Stimulated activated CD4-positive, alpha-beta T cell treated with anti-CD3 and anti-CD28 coated beads, Interleukin-15, amount 100 ng/mL, for 24 hours (primary cell): ENCODE measurements around the gene XCL2.
A peak's percentile ranks its signal among the peaks of the same experiment; 100 is the strongest.
"Not testable (repeated sequence)": the region's sequence is repeated elsewhere in the genome, so short reads cannot be mapped to it uniquely, and the experiment has no call there.

Source experiments
- DNase-seq: peaks from one replicate; pipeline ENCODE4 v3.0.0-alpha.2; 2020

The XCL2 gene

DNA sequence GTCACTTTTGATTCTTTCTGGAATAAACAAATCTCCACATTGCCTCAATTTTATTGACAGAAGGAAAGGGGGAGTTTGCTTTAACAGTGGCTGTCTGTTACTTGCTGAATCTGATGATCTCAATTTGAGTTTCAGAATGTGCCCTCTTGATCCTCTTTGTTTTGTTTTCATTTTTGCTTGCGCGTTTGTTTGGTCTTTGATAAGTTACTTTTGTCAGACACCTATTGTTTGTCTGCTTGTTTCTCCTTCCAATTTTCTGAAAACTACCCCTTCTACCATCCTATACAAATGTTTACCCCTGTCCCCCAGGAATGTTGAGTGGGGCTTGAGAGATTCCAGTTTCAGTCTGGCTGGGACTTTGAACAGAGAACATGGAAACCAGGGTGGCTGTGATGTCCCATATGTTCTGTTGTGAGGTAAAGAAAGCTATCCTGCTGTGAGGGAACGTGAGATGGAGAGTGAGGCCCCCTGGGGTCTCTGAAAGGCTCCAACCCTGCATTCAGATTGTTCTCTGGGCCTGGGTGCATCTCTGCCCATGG, 11.8 kb upstream of the XCL2 start:
- no peak for DNase-seq

DNA sequence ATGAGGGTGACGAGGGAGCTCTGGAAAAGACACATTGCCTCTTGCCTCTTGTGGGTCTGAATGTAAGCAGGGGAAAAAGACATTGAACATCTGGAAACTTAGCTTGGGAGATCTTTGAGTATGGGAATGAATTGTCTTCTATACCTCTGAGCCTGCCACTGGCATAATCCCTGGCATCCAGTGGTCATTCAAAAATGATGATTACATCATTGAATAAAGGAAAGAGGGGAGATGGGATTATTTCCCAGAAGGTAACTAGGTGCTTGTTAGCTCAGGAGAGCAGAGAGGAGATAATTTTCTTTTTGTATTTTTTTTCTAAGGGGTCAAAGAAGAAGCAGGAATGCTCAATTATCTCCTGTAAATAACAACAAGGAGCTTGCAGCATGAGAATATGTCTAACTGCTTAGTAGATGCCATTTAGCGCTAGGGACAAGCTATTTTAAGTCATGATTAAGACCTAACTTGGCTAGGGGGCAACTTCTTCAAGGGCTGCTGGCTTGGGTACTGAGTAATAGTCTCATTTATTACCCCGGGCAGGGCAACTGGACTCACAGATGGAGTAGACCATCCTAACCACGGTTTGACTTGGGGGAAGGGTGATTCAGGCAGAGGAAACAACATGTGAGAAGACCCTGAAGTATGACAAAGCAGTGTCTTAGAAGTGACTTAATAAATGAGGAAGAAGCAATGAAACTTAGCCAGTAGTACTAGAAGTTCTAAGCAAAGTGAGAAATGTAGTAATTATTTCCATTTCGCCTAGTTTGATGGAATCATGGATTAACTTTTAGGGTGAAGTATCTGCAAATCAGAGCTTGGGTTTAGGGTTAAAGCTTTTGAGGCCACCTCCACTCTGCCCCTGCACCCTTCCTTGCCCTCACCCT, 11.0 kb upstream of the XCL2 start:
- no peak for DNase-seq

DNA sequence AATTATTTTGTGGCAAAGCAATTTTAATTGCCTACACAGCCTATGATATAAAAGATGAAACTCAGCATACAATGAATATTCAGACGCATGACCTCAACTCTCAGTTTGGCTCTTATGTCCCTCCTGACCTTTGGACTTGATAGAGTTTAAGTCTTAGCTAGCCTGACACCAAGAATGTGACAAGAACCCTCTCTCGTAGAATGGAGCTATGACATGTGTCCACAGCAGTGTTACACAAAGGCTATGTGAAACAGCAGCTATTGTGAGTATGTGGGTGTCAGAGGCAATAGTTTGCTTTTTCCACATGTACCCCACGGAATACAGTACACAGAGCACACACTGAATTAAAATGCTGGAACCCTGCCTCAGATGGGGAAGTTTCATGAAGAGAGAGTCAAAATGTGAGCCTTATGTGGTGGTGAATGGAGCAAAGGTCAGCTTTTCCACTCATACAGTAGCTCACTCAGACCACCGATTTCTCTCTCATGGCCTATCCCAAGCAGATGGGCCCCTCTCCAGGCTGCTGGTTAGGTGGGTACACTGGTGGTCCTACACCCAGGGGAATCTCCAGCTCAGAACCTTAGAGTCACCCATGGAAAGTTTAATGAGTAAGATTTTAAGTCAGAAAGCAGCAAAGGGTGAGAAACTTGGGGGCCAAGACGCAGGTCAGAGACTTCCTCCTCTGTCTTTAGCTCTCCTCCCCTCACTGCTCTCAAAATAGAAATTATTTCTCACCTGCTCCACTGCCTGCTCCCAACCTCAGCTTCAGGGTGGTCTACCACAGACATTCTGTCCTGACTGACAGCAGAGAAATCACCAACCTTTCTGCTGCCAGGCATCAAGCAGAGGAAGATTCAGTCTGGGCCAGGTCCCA, 10.1 kb upstream of the XCL2 start:
- DNase-seq = no peak

- DNase-seq = no peak
Measured at GRCh38 chr1:168552961-168553360, 9.2 kb upstream of the XCL2 start.

GRCh38 chr1:168551688-168552087, 7.9 kb upstream of the XCL2 start:
- DNase-seq = no peak

DNA sequence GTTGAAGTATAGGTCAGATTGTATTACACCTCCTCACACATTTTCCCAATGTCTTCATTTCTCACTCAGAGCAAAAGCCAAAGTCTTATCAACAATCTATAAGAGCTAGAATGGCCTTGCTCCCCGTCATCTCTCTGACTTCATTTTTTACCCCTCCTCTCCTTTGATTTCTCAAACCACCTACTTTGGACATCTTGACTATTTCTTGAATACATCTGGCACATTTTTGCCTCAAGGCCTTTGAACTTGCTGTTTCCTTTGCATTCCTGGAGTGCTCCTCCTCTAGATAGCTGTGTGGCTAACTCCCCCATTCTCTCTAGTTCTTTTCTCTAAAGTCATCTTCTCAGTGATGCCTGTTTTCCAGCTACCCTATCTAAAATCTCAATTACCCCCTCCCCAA, 7.2 kb upstream of the XCL2 start:
- no peak for DNase-seq

DNA sequence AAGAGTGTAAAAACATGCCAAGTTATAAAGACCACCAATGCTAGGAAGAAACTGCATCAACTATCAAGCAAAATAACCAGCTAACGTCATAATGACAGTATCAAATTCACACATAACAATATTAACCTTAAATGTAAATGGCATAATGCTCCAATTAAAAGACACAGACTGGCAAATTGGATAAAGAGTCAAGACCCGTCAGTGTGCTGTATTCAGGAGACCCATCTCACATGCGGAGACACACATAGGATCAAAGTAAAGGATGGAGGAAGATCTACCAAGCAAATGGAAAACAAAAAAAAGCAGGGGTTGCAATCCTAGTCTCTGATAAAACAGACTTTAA, 2.7 kb upstream of the XCL2 start:
- DNase-seq = not testable (repeated sequence)

DNA sequence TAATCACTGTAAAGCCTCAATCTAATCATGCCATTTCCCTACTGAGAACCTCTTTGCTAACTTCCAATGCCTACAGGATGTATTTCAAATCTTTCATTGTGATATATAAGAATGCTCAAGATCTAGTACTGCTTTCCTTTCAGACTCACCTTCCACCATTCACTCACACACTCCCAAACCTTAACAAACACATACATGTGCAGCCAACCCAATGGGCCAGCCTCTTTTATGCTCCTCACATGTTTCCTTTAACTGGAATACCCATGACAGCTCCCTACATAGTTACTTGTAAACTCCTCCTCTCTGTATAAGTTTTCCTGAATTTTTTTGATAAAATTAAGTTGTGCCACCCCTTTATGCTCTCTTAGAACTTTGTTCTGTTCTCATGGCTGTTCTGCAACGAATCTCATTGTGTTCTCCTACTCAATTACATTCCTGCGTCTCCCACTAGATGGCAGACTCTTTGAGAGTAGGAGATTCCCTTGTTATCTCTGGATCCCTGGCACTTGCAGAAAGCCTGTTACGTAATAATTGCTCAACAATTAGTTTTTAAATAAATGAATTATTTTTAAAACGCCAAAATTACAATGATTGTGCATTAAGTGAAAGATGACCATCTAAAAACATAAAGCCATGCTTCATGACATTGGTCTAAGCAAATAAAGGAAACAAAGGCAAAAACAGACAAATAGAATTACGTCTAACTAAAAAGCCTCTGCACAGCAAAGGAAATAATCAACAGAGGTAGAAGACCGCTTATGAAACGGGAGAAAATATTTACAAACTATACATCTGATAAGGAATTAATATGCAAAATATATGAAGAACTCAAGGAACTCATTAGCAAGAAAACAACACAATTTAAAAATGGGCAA, 2.1 kb upstream of the XCL2 start:
- not testable (repeated sequence) for DNase-seq

- DNase-seq = not testable (repeated sequence)
Measured at GRCh38 chr1:168542978-168543377, 819 bp downstream of the XCL2 start.

- DNase-seq = not testable (repeated sequence)
Measured at GRCh38 chr1:168540798-168541197, 3.0 kb downstream of the XCL2 start.

DNA sequence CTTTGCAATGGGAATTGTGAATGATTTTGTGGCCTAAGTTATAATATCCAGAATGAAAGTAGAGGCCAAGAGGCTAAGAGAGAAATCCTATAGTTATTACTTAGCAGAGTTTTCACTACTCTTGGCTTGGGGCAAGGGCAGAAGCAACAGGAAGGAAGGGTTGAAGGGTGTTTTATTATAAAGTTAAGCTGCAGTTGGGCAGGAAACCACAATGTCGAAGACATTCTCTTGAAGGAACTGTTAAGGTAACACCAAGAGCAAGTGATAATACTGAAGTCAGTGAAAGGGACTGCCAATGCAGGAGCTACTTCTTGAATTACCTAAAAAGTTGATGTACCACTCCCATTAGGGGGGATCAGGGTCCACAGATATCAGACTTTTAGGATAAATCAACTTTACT, 8.3 kb downstream of the XCL2 start:
- no peak for DNase-seq

GRCh38 chr1:168531615-168532345, 12.0 kb downstream of the XCL2 start:
- no peak for DNase-seq

GRCh38 chr1:168529518-168529917, 14.3 kb downstream of the XCL2 start:
- no peak for DNase-seq

DNA sequence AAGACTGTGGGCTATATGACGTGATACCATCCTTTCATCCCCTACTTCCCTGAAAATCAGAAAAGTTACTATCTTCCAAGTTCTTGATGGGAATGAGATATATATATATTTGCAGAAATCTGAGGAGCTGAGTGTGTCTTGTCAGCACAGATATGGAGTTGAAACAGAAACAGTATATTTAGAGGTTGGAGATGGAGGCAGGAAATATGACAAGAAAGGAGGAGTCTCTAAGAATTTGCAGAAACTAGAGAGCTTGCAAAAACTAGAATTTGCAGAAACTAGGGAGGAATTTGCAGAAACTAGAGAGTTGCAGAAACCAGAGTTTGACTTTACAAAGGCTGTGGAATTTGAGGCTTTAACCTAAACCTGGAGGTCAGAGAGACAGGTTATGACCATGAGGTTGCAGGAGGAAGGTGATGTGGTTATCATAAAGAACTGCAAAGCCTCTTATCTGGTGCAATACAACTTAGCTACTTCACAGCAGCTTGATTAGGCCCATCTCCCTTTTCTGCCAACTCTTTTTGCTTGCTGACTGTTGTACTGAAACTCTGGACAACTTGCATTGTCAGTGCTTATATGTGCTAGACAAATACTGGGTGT, 22.3 kb downstream of the XCL2 start:
- DNase-seq = no peak

GRCh38 chr1:168520832-168521231, 23.0 kb downstream of the XCL2 start:
- DNase-seq = no peak

DNA sequence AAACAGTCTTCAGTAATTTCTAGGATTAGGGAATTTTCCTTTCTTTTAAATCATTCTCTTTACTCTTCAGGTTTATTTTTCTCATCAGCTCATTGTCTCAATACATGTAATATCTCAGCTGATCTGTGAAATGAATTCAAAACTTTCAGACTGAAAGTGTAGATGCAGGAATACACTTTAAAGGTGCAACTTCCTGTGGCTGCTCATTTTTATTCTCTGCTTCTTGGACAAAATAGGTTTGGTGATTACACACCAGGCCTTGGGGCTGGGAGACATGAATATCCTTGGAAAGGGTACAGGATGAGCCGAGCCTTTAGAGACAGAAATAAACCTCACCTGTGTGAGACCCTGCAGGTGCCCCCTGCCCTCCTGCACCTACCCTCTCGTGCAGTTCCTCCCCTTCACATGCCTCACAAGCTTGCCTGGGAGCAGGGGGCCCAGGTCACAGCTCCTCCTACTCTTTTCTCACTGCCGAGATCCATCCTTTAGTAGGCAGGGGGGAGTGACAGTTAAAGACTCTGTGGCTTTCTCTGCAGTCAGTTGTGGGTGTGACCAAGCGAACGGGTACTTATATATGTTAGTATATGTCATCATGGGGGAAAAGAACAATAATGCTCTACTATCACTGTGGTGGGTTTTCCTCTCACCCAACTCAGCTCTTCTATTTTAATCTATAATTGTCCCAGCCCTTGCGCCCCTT, 23.6 kb downstream of the XCL2 start:
- peak; percentile 49 for DNase-seq

DNA sequence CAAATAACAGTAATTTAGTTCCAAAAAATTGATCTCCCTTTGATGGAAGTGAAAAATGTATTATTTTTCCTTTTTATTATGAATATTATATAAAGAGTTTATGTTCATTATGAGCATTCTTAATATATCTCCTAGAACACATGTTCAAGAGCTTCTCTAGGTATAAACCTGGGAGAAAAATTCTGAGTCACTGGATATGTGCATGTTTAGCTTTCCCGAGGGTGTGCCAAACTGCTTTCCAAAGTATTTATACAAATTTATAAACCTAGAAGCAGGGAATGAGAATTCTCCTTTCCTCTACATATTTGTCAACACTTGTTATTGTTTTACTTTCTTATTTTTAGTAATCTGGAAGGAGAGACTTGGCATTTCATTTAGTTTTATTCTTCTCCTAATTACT, 25.0 kb downstream of the XCL2 start:
- DNase-seq = no peak

DNA sequence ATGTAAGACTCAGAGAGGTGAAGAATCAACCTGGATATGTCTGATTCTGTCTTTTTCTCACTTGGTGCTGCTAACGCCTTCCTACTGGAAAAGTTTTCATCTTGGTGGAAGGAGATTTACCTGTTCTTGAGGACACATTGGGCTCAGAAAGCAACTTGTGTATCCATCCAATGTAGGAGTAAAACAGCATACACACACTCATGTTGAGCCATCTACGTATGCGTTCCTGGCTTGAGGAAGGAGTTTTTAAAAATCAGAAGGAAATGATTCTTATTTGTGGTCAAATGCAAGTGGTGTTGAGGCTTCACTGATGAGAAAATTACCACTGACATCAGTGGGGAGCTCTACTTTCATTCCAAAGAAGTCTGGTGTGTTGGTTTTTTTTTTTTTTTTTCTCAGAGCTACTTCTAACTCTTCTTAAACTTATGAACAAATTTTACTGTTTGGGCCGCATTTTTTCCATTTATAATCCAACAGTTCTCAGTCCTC, 25.6 kb downstream of the XCL2 start:
- DNase-seq = no peak

DNA sequence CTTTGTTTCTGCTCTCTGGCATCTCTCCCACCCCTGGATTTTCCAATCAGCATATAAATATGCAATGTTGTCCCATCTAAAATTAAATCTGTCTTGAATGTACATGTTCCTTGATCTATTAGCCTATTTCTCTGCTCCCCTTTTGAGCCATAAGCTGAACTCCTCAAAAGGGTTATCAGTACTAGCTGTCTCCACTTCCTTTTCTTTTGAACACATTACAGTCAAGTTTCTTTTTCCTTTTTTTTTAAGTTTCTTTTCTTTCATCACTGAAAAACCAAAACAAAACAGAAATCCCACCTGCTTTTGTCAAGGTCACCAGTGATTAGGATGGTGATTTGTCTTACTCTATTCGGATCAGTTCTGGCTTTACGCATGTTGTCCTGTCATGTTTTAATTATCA, 29.3 kb downstream of the XCL2 start:
- DNase-seq = no peak

GRCh38 chr1:168513656-168514404, 30.0 kb downstream of the XCL2 start:
- DNase-seq = no peak
